ENCODE data around the gene ZNF219.
"Not testable (repeated sequence)": the region's sequence is repeated elsewhere in the genome, so short reads cannot be mapped to it uniquely, and the experiment has no call there.

ZNF219 gene

GRCh38 chr14:21043387-21043973 is 55.0 kb downstream of the ZNF219 start:
- DNase-seq: no peak

DNA sequence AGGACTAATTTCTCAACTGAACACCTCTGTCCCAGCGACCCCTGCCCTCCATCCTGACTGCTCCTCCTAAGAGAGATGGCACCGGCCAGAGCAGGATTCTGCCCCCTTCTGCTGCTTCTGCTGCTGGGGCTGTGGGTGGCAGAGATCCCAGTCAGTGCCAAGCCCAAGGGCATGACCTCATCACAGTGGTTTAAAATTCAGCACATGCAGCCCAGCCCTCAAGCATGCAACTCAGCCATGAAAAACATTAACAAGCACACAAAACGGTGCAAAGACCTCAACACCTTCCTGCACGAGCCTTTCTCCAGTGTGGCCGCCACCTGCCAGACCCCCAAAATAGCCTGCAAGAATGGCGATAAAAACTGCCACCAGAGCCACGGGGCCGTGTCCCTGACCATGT is 55.5 kb downstream of the ZNF219 start:
- no peak for DNase-seq

DNA sequence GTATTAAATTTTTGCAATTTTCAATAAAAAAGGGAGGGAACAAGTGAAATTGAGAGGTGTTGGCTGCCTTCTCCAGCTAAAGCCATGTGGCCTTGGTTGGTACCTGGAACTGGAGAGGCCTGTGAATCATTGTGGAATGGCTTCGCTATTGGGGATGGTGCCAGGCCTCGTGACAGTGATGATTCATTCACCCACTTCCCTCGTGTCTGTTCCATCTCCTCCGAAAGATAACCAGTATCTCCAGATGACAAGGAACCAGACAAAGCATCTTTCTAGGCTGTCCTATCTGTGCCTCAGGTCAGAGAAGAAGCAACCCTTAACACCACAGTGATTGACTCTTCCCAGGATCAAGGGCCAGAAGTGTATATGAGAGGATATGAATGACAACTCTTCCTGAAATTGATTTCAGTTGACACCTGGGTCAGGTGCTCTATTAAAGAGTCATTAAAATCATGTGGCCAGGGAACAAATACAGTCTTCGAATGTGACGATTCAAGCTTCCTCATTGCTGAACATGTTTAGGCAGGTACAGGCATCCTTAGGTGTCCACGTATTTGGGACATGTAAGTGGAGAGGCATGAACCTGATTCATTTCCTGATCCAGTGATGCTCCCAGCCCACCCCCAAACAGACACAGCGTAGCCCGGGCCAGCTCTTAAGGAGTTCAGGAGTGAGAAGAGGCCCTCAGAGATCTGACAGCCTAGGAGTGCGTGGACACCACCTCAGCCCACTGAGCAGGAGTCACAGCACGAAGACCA is 56.6 kb downstream of the ZNF219 start, which contains the start of gene RNASE7:
Gene RNASE7, plus strand, starts transcription at position 687 of the 758 bp plus-strand sequence. CDS start 631 bp downstream, outside the sequence.
- no peak for DNase-seq

- not testable (repeated sequence) for DNase-seq
Measured at GRCh38 chr14:21040941-21041340, 57.5 kb downstream of the ZNF219 start.

GRCh38 chr14:21040370-21040925 is 58.0 kb downstream of the ZNF219 start:
- DNase-seq: no peak

Data from right kidney (tissue), 1 donor.